GM18511 (cell line): ENCODE results near the gene C1RL.
"Not testable (repeated sequence)": the region's sequence is repeated elsewhere in the genome, so short reads cannot be mapped to it uniquely, and the experiment has no call there.

ENCODE experiments used
- ATAC-seq: cut with Tn5 transposase; IDR thresholded peaks from one replicate; pipeline ENCODE4 v1.9.1; 2021; ENCODE audit warnings: mild to moderate bottlenecking, moderate library complexity; ENCODE audit not compliant: unreplicated experiment

Gene C1RL

DNA sequence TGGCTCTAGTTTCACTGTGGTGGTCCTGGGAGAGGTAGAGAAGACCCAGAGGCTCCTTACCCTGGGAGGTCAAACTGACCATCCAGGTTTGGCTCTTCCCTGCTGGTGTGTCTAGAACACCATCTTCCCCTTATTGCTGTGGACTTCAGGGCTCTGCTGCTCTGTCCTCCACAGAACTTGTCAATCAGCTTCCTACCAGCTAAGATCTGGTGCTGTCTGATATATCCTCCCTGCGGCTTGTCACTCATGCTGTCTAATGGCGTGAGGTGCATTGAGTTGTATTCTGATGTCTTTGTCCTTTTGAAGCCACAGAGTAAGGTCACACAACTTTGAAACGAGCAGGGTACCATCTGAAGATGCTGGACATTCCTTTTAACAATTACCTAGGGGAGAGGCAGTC, 7.2 kb upstream of the C1RL start:
- ATAC-seq: no peak

DNA sequence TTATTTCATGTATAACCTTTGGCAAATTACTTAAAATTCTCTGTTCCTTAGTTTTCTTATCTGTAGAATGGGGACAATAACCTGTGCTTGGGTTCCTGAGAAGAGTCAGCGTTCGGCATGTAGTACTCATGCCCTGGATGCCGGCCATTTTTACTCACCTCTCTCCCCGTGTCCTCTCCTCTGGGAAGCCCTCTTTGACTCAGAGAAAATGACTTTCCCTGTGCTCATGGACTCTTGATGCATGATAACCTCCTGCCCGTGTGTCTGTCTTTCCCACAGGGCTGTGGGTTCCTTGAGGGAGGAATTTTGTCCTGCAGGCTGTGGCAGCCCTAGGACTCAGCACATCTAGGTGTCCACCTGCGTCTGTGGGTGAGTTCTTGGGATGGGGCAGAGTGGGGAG, 5.8 kb upstream of the C1RL start:
- ATAC-seq: no peak

DNA sequence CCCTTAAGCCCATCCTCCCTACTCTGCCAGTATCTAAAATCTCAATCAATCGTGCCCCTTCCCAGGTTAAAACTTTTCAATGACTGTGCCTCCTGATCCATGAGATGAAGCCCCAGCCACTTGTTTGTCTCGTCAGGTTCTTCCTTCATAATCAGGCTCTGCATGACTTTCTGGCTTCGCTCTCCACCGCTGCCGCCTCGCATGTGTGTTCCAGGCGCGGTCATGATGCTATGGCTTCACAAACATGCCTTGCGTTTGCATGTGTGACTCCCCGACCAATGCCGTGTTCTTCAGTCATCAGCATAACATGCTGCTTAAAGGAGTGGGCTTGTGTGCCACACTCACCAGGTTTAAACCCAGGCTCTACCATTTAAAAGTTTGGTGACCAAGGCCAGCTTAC, 5.0 kb upstream of the C1RL start:
- no peak for ATAC-seq

DNA sequence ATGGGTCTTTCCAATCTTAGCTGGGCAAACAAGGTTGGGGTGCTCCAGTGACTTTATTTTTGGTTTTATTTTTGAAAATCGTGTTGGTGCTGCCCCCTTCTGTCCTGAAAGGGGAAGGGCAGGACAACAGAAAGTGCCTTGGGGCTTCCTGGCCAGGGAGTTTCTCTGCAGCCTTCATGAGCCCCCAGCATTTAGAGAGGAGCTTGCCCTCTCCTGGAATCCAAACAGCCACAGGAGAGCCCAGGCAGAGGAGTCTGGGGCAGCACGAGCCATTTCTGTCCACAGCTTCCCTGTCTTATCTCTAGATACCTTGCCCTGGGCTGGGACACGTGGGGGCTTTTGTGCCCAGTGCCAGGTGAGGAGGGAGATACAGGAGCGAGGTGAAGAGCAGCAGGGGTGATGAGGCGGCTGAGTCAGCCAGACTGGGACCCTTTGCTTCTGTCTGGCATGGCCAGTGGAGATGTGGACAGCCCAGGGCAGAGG, 4.4 kb upstream of the C1RL start:
- ATAC-seq: no peak

DNA sequence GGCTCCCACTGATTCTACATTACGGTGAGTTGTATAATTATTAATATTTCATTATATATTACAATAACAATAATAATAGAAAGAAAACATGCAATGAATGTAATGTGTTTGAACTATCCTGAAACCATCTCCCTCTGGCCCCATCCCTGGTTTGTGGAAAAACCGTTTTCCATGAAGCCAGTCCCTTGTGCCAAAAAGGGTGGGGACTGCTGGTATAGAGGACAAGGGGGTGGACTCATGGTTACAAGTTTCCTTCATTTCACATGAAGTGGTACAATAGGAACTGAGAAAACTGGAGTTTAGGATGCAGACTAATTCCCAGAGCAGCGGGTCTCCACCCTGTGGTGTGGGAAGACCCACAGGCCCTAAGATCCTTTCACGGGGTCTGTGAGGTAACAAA, 3.0 kb upstream of the C1RL start:
- no peak for ATAC-seq

DNA sequence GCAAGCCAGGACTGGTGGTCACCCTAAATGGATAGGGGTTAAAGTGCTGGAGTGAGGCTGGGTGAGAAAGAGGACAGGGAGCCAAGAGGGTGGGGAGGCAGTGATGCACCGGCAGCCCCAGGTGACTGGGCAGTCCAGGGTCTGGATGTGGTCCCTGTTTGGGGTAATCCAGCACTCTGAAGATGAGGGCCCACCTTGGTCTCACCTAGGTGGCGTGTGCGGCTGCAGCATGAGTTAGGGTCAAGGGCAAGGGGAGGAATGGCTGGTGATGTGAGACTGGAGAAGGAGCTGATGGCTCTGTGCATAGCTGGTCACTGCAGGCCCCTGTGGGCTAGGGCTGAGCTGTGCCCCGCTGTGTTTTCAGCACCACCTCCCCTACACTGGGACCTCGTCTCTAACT, 1.6 kb upstream of the C1RL start:
- no peak for ATAC-seq

DNA sequence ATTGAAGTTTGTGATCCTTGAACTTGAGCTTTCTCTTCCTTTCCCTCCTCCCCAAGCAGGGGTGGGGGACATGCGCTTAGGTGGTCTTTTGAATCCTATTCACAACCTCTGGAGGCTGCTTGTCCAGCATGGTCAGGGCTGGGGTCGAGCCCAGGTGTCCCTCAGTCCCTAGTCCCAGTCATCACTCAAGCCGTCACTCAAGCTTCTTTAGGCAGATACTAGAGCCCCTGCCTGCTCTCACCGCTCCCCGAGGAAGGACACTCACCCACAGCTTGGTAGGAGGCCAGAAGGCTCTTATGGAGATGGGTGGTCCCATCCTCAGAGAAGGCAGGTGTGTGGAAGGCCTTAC, 532 bp upstream of the C1RL start:
- no peak for ATAC-seq

DNA sequence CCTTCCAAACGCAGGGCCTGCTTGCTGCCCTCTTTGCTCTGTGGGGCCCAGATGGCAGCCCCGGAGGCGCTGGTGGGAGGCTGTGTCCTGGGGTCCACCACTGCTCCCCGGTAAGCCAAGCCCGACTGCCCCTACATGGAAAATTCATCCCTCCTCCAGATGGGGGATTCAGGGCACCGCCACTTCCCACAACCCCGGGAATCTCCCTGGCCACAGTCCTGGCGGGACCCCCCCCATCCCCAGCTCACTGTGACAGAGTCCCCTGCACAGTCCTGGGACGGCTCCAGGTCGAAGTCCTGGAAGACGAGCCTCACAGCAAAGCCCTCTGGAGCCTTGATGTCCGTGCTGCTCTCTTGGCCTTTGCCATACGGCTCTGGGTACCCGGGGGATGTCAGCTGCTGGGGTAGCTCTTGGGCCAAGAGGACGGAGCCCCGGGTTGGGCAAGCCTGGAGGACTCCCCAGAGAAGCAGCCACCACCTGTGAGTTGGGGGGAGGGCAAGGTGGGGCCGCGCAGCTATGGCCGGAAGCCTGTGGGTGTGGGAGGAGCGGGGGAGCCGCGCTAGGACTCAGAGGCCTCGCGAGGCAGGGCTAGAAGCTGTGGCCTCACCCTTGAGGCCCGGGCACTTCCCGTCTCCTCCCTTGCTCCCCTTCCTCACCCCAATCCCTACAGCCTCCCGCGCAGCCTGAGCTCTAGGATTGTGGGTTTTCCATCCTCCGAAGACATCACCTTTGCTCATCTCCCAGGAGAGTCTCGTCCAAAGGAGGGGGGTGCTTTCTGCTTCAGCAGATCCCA, 815 bp downstream of the C1RL start:
- peak; percentile 92 for ATAC-seq

DNA sequence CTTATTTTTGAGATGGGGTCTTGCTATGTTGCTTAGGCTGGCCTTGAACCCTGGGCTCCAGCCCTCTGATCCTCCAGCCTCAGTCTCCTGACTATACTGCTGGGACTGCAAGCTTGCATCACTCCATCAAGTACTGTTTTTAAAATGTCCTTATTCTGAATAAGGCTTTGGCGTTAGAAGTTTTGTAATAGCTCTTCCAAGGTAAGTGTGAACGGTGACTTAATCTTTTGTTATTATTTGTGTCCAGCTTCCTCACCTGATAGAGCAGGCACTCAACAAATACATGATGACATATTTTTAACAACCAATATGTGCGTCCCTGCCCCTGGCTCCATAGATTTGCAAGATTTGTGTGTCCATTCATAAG, 1.4 kb downstream of the C1RL start:
- ATAC-seq: no peak

DNA sequence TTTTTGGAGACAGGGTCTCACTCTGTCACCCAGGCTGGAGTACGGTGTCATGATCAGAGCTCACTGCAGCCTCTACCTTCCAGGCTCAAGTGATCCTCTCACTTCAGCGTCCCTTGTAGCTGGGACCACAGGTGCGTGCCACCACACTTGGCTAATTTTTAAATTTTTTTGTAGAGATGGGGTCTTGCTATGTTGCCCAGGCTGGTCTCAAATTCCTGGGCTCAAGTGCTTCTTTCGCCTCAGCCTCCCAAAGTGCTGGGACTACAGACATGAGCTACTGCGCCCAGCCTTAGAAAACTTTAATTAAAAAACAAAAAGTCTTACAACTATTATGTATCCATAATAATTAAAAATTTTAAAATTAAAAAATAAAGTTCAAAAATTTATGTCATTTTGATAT, 1.8 kb downstream of the C1RL start:
- ATAC-seq: not testable (repeated sequence)

DNA sequence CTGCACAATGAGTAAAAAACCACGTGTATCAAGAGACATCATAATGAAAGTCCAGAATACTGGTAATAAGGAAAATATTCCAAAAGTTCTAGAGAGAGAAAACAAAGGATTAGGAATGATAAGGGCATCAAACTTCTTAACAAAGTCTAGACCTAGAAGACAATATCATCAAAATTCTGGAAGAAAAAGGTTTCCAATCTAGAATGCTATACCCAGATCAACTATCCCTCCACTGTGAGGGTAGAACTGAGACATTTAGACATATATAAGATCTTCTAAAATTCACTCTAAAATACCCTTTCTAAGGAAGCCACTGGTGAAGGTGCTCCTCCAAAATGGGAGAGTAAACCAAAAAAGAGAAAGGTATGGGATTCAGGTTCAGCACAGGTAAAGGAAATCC, 2.9 kb downstream of the C1RL start:
- ATAC-seq: no peak

DNA sequence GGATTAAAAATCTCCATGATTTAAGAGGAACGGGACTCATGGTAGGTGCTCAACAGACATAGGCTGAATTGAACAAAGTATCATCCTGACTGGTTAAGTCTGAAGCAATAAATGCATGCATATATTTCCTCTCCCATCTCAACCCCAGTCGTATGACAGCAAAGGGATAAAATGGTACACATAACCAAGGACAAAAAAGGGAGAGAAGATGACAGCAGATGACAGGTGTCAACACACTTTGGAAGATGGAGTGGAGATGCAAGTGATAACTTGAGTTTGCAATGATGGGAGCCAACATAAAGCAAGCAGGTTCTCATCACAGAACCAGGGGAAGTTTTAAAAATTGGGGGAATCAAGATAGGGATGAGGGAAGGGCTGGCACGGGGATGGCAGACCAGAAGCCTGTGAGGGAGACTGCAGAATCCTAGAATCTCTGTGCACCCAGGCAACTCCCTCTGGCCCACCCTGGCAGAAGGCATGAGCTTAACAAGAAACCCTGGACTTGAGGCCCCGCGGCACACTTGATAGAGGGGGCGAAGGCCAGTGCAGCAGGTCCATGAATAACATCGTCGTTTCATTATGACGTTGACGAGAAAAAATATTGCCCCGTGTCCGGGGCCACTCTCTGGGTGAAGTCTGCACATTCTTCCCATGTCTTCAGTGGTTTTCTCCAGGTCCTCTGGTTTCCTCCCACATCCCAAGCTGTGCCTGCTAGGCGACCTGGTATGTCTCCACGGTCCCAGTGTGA, 5.0 kb downstream of the C1RL start:
- no peak for ATAC-seq

DNA sequence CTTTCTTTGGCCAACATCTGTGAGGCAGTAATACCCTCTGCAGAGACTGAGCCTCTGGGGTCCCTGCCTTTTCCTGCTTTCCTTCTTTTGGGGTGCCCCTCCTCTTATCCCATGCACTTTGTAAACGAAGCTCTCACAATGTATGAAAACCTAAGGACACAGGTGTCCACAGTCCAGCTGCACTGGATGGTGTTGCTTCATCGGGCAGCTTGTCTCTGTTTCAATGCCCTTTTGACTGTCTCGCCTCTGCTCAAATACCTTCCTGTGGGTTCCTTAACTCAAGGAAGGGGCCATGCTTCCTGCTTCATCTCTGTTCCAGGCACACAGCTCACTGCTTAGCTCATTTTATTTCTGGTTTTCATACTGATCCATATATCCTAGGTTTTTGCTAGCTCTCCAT, 6.4 kb downstream of the C1RL start:
- no peak for ATAC-seq

DNA sequence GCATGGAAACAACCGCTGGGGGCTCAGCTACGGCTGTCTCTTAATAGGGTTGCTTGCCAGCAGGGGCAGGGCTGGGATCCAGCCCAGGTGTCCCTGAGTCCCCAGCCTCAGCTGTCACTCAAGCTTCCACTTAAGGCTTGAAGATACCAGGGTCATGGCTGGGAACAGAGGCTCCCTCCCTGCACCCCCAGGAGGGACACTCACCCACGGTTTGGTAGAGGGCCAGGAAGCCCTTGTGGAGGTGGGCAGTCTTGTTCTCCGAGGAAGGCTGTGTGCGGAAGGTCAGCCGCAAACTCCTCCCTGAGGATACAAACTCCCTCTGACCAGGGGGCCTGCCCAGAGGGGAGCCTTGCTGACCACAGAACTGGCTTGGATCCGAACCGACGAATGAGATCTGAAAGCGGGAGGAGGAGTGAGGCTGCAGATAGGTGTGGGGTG, 7.3 kb downstream of the C1RL start:
- no peak for ATAC-seq

DNA sequence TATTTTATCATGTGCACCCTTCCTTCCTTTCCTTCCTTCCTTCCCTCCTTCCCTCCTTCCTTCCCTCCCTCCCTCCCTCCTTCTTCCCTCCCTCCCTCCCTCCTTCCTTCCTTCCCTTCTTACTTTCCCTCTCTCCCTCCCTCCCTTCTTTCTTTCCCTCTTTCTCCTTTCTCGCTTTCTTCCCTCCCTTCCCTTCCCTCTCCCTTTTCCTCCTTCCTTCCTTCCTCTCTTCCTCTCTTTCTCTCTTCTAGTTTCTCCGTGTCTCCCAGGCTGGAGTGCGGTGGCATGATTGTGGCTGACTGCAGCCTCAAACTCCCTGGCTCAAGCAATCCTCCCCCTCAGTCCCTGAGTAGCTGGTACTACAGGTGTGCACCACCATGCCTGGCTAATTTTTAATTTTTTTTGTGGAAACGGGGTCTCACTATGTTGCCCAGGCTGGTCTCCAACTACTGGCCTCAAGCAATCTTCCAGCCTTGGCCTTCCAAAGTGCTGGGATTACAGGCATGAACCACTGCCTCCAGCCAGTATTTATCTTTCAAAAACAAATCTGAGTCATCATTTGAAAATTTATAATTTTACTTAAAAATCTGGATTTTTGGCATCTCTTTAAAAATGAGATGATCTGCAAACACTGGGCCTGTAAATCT, 7.8 kb downstream of the C1RL start:
- no peak for ATAC-seq

DNA sequence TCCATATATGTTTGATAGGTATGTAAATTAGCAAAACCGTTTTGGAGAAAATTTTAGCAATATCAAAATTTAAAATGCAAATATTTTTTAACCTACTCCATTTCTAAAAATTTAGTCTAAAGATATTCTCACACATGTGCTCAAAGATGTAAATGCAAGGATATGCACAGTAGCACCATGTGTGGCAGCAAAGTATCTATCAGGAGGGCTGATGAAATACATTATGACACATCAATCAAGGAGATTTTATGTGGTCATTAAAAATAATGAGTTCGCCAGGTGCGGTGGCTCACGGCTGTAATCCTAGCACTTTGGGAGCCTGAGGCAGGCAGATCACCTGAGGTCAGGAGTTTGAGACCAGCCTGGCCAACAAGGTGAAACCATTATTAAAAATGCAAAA, 8.8 kb downstream of the C1RL start:
- no peak for ATAC-seq

DNA sequence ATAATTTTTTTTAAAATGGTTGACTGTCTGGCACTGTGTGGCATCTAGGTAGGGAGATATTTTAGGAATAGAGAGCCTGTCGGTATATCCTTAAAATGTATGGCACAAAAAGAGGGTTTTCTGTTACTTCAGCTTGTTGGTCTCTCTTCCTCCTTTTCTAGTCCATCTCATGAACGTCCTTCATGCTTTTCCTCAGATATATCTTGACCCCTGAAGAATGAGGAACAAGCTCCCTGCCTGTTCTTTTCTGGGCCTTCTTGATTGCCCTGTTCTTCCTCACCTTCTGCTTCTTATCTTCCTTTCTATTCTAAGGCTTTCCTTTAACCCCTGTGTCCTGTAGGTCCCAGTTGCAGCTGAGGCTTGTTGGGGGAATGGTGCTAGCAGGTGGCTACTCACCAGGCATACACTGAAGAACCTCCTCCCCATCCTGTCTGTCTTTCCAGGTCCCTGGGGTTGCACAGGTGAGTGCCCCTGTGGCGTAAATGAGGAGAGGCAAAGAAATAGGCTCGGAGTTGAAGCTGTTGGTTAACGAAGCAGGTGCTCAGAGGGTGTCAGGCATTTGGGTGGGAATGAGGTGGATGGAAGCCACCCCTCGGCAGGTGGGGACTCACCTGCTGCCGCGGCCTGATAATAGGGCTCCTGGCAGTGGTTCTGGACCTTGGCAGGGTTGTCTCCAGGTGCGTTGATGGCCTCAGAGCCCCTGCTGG, 9.6 kb downstream of the C1RL start:
- ATAC-seq: no peak

DNA sequence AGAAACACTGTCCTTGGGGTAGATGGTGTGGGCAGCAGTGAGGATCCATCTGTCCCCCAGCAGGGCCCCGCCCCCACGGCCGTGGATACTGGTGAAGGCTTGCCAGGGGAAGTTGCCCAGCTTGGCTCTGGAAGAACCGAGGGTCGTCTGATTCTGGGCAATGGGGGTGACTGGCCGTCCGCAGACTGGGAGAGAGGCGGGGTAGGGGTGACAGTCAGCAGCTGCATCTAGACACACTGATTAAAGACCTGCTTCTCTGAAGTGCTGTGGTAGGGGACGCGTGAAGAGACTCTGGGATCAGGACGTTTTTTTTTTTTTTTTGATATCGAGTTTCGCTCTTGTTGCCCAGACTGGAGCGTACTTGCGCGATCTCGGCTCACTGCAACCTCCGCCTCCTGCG, 12.0 kb downstream of the C1RL start:
- ATAC-seq: no peak

DNA sequence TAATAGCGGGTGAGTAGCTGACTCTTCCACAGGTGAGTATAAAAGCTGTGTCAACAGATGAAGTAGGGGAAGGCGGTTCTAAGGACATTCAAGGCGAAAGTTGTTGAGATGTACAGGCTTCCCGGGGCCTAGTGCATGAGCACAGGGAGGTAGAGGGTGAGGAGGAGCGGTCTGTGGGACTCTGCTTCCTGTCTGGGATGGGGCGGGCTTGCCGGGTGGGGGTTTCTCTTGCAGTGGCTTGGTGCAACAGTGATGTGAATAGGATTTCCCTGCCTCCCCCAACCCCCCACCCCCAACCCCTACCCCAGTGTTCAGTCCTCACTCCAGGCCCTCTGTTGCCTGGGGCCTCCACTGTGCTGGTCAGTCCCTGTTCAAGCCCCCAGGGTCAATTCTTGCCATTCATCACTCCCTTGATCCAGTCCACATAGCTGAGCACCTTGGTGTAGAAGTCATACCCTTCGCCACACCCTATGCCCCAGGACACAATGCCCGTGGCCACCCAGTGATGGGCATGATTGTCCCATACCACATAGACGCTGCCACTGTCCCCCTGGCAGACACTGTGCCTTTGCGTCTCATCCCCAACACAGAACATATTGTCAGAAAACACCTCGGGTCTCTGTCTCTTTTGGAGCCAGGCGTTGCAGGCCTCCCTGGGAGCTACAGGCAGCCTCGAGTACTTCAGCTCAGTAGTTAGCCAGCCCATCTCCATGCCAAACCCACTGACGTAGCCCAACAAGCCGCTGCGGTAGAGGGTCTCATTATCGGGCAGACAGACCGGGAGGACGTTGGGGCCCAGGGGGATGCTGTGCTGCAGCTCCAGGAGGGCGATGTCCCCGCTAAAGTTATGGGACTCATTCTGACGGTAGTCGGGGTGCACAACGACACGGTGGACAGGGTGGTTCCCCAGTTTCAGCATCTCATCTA, 12.7 kb downstream of the C1RL start:
- ATAC-seq: no peak

DNA sequence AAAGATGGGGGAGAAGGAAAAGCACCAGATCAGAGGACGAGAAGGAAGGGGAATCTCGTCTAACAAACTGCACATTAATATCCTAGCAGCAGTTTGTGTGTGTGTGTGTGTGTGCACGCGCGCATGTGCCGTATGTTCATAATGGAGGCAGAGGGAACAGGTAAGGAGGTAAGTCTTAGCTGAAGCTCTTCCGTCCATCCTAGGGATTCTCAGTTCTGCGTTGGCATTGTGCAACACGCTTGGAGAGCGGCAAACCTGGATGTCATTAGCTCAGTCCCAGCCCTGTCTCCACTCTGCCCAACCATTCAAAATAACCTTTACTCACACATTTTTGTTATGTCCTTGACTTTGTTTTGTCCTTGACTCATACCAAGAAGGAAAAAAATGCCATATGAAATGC, 15.1 kb downstream of the C1RL start:
- ATAC-seq: no peak
